ENCODE measurements around the gene CTNND2.

CTNND2 gene

GRCh38 chr5:11429254-11429653 lies 475.0 kb downstream of the CTNND2 start:
- no peaks in the 10 kb centered on the region for H3F3A ChIP-seq (ENCODE audit: insufficient read depth, low read length)
- H3K79me2 ChIP-seq (ENCODE audit: low read length), result no peaks in the 10 kb centered on the region
- H2AFZ ChIP-seq (ENCODE audit: low read length), result no peak overlapping the region
- H3K4me2 ChIP-seq (ENCODE audit: low read depth, low read length), result no peak overlapping the region
- H3K4me3 ChIP-seq (ENCODE audit: low read length), result no peak overlapping the region
- H3K4me1 ChIP-seq (ENCODE audit: low read length), result no peaks in the 10 kb centered on the region
- H3K9ac ChIP-seq (ENCODE audit: low read length), result no peak overlapping the region
- no peaks in the 10 kb centered on the region for H3K36me3 ChIP-seq (replicated peaks; ENCODE audit: insufficient read depth, low read length)
- H3K27me3 ChIP-seq (replicated peaks; ENCODE audit: insufficient read depth, low read length), result no peaks in the 10 kb centered on the region
- H3K9me2 ChIP-seq (replicated peaks; ENCODE audit: insufficient read depth, low read length), result no peaks in the 10 kb centered on the region
- H3K27ac ChIP-seq (ENCODE audit: low read length), result no peak overlapping the region
- no peaks in the 10 kb centered on the region for H3K9me3 ChIP-seq (replicated peaks; ENCODE audit: insufficient read depth, low read length)
- TF ChIP-seq, protein P1, sequence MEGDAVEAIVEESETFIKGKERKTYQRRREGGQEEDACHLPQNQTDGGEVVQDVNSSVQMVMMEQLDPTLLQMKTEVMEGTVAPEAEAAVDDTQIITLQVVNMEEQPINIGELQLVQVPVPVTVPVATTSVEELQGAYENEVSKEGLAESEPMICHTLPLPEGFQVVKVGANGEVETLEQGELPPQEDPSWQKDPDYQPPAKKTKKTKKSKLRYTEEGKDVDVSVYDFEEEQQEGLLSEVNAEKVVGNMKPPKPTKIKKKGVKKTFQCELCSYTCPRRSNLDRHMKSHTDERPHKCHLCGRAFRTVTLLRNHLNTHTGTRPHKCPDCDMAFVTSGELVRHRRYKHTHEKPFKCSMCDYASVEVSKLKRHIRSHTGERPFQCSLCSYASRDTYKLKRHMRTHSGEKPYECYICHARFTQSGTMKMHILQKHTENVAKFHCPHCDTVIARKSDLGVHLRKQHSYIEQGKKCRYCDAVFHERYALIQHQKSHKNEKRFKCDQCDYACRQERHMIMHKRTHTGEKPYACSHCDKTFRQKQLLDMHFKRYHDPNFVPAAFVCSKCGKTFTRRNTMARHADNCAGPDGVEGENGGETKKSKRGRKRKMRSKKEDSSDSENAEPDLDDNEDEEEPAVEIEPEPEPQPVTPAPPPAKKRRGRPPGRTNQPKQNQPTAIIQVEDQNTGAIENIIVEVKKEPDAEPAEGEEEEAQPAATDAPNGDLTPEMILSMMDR (IDR thresholded peaks at IDR 0.05; ENCODE audit: low read length), result no peak
- TF ChIP-seq EZH2phosphoT487 (IDR thresholded peaks at IDR 0.05; ENCODE audit: low read length) (no peak), EZH2 (optimal IDR thresholded peaks at IDR 0.05; ENCODE audit: low read depth, low read length) (no peak)
- no peaks in the 10 kb centered on the region for H4K20me1 ChIP-seq (ENCODE audit: insufficient read depth, low read length)
- DNase-seq, result no peak

DNA sequence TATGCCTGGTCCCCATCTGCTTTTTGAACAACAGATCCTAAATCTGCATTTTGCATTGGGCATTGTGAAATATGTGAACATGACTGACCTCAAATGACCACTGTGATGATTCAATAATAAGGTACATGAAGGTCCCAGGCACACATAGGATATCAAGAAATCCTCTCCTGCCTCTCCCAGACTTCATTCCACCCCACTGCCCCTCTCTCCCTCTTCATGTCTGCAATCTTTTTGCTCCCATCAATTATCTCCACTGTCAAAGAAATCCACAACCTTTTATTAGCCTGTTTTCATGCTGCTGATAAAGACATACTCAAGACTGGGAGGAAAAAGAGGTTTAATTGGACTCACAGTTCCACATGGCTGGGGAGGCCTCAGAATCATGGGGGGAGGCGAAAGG lies 476.7 kb downstream of the CTNND2 start:
- Histone ChIP-seq H3K36me3 (replicated peaks; ENCODE audit: insufficient read depth, low read length) (no peaks in the 10 kb centered on the region), H3K4me3 (ENCODE audit: low read length) (no peak overlapping the region), H3K9me3 (replicated peaks; ENCODE audit: insufficient read depth, low read length) (no peaks in the 10 kb centered on the region), H4K20me1 (ENCODE audit: insufficient read depth, low read length) (no peaks in the 10 kb centered on the region), H3K4me1 (ENCODE audit: low read length) (no peaks in the 10 kb centered on the region), H3K4me2 (ENCODE audit: low read depth, low read length) (no peak overlapping the region), H3K9ac (ENCODE audit: low read length) (no peak overlapping the region), H3K27ac (ENCODE audit: low read length) (no peak overlapping the region), H3K79me2 (ENCODE audit: low read length) (no peaks in the 10 kb centered on the region), H3K27me3 (replicated peaks; ENCODE audit: insufficient read depth, low read length) (no peaks in the 10 kb centered on the region), H2AFZ (ENCODE audit: low read length) (no peak overlapping the region), H3F3A (ENCODE audit: insufficient read depth, low read length) (no peaks in the 10 kb centered on the region), H3K9me2 (replicated peaks; ENCODE audit: insufficient read depth, low read length) (no peaks in the 10 kb centered on the region)
- no peak for TF ChIP-seq EZH2phosphoT487 (IDR thresholded peaks at IDR 0.05; ENCODE audit: low read length)
- TF ChIP-seq, protein P1 (IDR thresholded peaks at IDR 0.05; ENCODE audit: low read length), result no peak
- no peak for TF ChIP-seq EZH2 (optimal IDR thresholded peaks at IDR 0.05; ENCODE audit: low read depth, low read length)
- no peak for DNase-seq

DNA sequence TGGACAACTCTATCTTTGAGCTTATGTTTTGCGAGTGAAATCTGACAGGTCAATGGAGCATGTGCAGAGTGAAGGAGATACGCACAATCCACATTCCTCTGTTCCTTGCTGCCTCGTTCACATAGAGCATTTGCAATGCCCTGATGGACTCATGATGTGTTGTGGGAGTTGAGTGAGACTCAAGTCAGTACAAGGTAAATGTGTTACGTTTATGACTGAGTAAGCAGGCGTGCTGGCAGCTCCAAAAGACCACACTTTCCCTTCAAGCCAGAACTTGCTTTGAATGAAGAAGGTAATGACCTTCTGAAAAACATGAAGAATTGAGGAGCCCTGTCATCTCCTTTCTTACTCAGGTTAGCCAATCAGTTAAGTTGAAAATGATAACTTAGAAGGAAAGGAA lies 477.8 kb downstream of the CTNND2 start:
- no peak overlapping the region for H3K27ac ChIP-seq (ENCODE audit: low read length)
- no peaks in the 10 kb centered on the region for H3K79me2 ChIP-seq (ENCODE audit: low read length)
- no peaks in the 10 kb centered on the region for H3K4me1 ChIP-seq (ENCODE audit: low read length)
- no peaks in the 10 kb centered on the region for H4K20me1 ChIP-seq (ENCODE audit: insufficient read depth, low read length)
- no peaks in the 10 kb centered on the region for H3K36me3 ChIP-seq (replicated peaks; ENCODE audit: insufficient read depth, low read length)
- no peak for TF ChIP-seq EZH2phosphoT487 (IDR thresholded peaks at IDR 0.05; ENCODE audit: low read length)
- no peak for TF ChIP-seq EZH2 (optimal IDR thresholded peaks at IDR 0.05; ENCODE audit: low read depth, low read length)
- TF ChIP-seq, protein P1 (IDR thresholded peaks at IDR 0.05; ENCODE audit: low read length), result no peak
- H3K4me2 ChIP-seq (ENCODE audit: low read depth, low read length), result no peak overlapping the region
- no peak overlapping the region for H2AFZ ChIP-seq (ENCODE audit: low read length)
- H3K9me3 ChIP-seq (replicated peaks; ENCODE audit: insufficient read depth, low read length), result no peaks in the 10 kb centered on the region
- DNase-seq, result no peak
- no peak overlapping the region for H3K9ac ChIP-seq (ENCODE audit: low read length)
- H3K27me3 ChIP-seq (replicated peaks; ENCODE audit: insufficient read depth, low read length), result no peaks in the 10 kb centered on the region
- H3F3A ChIP-seq (ENCODE audit: insufficient read depth, low read length), result no peaks in the 10 kb centered on the region
- H3K4me3 ChIP-seq (ENCODE audit: low read length), result no peak overlapping the region
- no peaks in the 10 kb centered on the region for H3K9me2 ChIP-seq (replicated peaks; ENCODE audit: insufficient read depth, low read length)
